GM23248 (cell line): ENCODE data around the gene LRRC7.

Source experiments
- EZH2 ChIP-seq: fragments of 200-600 bp; sonication (generic); IDR thresholded peaks from 2 replicates; pipeline ENCODE4 v1.6.1; 2018; ENCODE audit warnings: antibody characterized with exemption, mild to moderate bottlenecking; ENCODE audit not compliant: insufficient read depth, poor library complexity, severe bottlenecking
- EZH2phosphoT487 ChIP-seq: fragments of 200-600 bp; sonication (generic); IDR thresholded peaks from 2 replicates; pipeline ENCODE4 v1.6.1; 2018; ENCODE audit warnings: antibody characterized with exemption, moderate library complexity, mild to moderate bottlenecking, low read depth; ENCODE audit not compliant: insufficient read depth

GRCh38 chr1:70038025-70038424 is 470.3 kb downstream of the LRRC7 start:
- TF ChIP-seq EZH2 (no peak), EZH2phosphoT487 (no peak)
